Measurements from ENCODE around the gene HIBADH.
"Not testable (repeated sequence)": the region's sequence is repeated elsewhere in the genome, so short reads cannot be mapped to it uniquely, and the experiment has no call there.

HIBADH gene

DNA sequence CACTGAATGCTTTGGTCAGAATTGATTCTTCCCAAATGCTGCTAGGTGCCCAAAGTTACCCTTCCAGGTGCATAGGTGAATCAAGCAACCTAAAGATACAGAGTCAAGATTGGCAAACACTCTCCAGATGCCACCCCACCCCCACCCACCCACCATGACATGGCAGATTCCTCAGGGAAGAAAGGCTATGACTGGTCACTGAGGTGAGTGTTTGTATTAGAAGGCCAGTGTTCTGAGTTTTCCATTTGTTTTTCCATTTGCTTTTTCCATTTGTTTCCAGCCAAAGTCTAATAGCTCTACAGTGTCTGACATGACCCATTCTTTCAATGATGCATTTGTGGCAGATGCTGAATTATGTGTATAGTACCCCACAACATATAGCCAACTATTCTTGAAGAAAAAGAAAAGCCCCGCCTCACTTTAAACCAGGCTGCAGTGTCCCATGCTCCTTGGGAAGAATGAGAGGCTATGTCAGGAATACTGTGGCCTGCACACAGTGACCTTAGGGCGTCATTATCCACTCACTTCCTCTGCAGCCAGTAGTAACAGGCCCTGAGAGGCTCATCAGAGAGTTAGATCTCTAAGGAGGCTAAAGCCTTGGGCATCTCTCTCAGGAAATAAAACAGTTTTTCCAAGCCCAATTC is 16.1 kb upstream of the HIBADH start:
- no peak for DNase-seq

GRCh38 chr7:27677912-27678612 is 15.4 kb upstream of the HIBADH start:
- peak; percentile 33 for DNase-seq

DNA sequence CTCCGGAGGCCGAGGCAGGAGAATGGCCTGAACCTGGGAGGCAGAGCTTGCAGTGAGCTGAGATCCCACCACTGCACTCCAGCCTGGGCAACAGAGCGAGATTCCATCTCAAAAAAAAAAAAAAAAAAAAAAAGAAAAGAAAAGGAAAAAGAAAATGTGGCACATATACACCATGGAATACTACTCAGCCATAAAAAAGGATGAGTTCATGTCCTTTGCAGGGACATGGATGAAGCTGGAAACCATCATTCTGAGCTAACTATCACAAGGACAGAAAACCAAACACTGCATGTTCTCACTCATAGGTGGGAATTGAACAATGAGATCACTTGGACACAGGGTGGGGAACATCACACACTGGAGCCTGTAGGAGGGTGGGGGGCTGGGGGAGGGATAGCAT is 11.4 kb upstream of the HIBADH start:
- DNase-seq: not testable (repeated sequence)

- DNase-seq: no peak
Observed at GRCh38 chr7:27671675-27672074, 9.0 kb upstream of the HIBADH start.

- no peak for DNase-seq
Observed at GRCh38 chr7:27670676-27671075, 8.0 kb upstream of the HIBADH start.

GRCh38 chr7:27670177-27670576 is 7.5 kb upstream of the HIBADH start:
- no peak for DNase-seq

DNA sequence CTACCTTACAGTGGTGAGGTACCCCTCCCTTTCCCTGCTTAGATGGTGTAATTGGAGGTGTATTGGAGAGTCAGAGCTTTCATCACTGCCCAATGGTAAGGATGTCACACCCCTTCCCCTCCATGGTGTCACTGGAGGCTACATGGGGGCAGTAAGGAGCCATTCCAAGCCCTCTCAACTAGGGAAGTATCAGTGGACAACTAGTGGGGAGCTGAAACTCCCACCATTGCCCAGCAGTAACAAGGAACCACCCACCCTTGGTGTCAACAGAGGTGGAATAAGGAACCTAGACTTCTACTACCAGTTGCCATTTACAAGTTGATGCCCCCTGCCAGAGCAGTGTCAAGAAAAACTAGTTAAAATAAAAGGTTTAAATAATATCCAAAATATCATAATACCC is 2.8 kb upstream of the HIBADH start:
- DNase-seq: no peak

DNA sequence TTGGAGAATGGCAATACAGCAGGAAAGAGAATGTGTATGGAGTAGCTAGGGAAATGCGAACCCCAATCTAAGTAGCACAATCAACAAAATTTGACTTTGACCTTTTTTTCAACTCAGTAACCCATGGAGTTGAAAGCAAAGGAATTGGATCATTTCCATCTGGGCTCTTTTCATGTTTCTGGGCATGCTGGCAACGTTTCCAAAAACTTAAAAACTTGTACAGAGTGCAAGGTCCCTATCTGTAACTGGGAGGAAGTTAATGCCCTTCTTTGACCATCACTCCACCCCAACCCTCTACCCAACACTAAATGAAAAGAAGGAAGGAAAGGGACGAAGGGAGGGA is 1.3 kb upstream of the HIBADH start:
- no peak for DNase-seq

DNA sequence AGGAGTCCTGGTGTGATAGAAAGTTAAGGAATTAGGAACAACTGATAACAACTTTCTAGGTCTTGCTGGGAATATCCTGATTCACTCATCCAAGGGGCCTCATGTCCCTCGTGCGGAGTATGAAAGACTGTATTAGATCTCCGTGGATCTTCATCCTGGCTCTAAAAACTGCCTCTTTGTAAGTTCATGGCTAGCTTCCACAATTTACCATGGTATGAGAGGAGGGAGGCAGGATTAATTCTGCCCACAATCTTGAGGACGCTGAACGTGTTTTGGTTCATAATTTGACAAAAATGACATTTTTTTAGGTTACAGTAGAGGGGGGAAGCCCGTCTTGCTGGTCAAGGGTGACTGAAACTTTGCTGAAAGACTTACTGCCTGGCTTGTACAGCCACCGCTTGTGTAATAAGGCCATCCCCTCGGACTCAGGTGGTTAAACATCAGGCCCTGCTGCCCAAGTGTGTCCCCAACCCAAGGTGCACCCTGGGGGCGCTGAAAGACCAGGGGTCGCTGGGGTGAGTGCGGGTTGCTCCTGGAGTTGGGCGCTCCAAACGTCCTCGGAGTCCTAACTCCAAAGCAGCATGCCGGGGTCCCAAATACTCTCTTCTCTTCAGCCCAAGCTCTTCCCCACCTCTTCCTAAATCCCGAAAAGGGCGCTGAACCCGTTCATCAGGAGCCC is 733 bp downstream of the HIBADH start:
- no peak for DNase-seq

DNA sequence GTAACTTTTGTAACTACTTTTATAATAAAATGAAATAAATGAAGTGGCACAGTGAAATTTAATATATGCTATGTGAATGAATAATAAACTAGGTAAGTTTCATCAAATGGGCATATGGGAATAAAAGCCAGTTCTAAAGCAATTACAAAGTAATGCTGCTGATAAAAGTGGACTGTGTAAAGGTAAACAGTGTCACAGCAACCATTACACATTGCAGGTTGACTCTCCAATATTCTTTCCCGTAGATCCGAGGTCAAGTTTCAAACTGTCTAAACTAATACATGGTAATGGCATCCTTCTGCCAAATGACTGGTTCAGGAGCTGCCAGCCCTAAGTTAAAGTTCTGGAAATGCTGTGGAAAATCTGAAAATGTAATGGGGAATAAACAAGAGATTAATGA is 6.0 kb downstream of the HIBADH start:
- no peak for DNase-seq

DNA sequence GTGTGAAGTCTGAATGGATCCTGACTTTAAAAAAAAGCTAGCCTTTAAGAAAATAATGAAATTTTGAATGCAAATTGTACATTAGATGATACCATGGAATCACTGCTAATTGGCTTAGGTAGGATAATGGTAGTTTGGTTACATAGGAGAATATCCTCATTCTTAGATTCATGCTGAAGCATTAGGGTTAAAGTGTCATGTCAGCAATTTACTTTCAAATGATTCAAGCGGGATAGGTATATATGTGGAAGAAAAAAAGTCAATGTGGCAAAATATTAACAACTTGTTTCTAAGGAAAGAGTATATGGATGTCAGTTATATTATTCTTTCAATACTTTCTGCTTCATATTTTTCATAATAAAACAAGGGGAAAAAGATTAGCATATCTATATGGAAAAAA is 7.5 kb downstream of the HIBADH start:
- DNase-seq: no peak

- no peak for DNase-seq
Observed at GRCh38 chr7:27652518-27652917, 10.2 kb downstream of the HIBADH start.

- no peak for DNase-seq
Observed at GRCh38 chr7:27651702-27652101, 11.0 kb downstream of the HIBADH start.

DNA sequence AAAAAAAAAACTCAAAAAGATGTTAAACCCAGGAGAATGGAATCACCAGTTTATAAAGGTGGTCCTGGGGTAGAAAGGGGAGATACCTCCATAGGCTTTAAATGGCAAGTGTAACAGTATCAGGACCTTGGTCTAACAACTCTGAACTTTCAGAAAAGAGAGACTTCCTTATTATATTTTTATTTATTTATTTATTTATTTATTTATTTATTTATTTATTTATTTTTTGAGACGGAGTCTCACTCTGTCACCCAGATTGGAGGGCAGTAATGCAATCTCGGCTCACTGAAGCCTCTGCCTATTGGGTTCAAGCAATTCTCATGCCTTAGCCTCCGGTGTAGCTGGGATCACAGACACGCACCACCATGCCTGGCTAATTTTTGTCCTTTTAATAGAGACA is 12.4 kb downstream of the HIBADH start:
- no peak for DNase-seq

- no peak for DNase-seq
Observed at GRCh38 chr7:27647489-27647888, 15.2 kb downstream of the HIBADH start.

GRCh38 chr7:27647046-27647445 is 15.6 kb downstream of the HIBADH start:
- DNase-seq: no peak

GRCh38 chr7:27642271-27642670 is 20.4 kb downstream of the HIBADH start:
- DNase-seq: no peak

DNA sequence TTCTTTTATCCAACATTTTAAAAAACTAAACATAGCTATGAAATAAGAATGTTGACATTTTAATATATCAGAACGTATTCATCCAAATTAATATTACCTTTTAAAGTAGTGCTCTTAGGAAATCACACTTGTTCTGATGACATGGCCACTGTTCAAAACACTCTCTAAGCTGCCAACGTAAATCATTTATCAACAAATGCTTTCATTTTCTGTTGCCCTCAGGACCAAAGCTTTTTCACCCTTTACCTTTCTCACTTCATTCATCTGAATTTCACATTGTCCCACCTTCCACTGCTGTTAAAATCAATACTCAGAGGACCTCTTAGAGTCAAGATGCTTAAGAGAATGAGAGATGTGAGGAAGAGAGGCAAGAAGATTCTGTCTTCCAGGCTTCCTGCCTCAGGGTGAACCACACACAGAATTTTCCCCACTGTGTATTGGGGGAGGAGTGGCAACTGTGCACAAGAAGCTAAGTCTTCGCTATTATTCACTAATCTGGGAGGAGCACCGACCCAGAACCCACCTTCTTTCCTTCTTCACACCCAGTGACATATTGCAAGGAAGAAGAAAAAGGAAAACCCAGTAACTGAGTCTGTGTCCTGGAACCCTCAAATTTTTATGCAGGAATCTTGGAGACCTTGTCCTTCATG is 21.0 kb downstream of the HIBADH start:
- DNase-seq: no peak

DNA sequence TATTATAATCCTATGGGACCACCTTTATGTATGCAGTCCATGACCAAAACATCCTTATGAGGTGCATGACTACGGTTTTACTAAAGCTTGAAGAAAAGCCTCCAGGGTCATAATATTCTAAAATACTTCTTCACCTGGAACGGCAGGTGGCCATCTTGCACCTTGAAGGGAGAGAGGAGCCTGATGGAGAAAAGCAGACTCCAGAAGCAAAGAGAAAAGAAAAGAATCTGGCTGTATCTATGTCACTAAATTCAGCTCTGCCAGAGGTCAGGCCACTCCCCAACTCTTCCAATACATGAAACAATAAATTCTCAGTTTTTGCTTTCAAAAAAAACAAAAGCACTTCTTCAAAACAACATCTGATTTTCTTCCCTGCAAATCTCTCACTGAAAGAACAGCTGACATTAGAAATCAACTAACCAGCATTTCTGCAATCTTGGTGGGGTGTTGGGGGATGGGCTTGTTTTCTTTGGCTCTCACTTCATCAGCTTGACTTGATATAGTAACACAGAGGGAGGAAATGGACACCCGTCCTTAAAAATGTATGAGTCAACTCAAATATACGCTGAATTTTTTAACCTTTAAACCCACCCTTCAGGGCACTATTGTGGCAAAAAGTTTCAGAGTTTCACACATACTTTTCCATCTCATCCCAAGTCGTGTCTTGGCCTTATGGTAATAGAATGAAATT is 21.7 kb downstream of the HIBADH start:
- DNase-seq: peak; percentile 5

GRCh38 chr7:27639851-27640250 is 22.8 kb downstream of the HIBADH start:
- DNase-seq: no peak

DNA sequence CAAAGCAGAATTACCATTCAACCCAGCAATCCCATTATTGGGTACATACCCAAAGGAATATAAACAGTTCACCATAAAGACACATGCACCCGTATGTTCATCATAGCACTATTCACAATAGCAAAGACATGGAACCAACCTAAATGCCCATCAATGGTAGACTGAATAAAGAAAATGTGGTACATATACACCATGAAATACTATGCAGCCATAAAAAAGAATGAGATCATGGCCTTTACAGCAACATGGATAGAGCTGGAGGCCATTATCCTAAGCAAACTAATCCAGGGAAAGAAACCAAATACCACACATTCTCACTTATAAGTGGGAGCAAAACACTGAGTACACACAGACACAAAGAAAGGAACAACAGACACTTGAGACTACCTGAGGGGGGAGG is 23.6 kb downstream of the HIBADH start:
- not testable (repeated sequence) for DNase-seq

- no peak for DNase-seq
Observed at GRCh38 chr7:27636326-27637006, 26.2 kb downstream of the HIBADH start.

- no peak for DNase-seq
Observed at GRCh38 chr7:27635728-27636127, 27.0 kb downstream of the HIBADH start.
